HepG2 (cell line): ENCODE data around the gene INTS7. TPM values are rescaled to one million over a fixed set of nuclear protein-coding genes. Genes with fewer than 3 reads are reported as not detected.

ENCODE experiments used
- CBFB ChIP-seq: sonication (generic); formaldehyde crosslinking; IDR thresholded peaks from 2 replicates; pipeline ENCODE4 v1.4.0; 2020; ENCODE audit warnings: missing genetic modification reagents
- EP300 ChIP-seq, 3 experiments: sonication (generic) in 1 of 3; formaldehyde crosslinking in 1 of 3; IDR thresholded peaks; 2 replicates each; pipeline versions ENCODE4 v1.5.1 to v1.6.1; 2011 to 2020; ENCODE audit warnings: low read depth in 2 of 3, low read length in 2 of 3, borderline replicate concordance in 1 of 3, improper control_type of control experiment in 1 of 3, mild to moderate bottlenecking in 1 of 3, missing genetic modification reagents in 1 of 3, moderate library complexity in 1 of 3
- GTF2F1 ChIP-seq: fragments of 150-350 bp; IDR thresholded peaks from 2 replicates; pipeline ENCODE4 v1.6.1; 2014; ENCODE audit warnings: low read length
- HDAC2 ChIP-seq: sonication (generic); formaldehyde crosslinking; IDR thresholded peaks from 2 replicates; pipeline ENCODE4 v1.4.0; 2020; ENCODE audit warnings: missing genetic modification reagents
- HNF4A ChIP-seq: sonication (generic); formaldehyde crosslinking; IDR thresholded peaks from 2 replicates; pipeline ENCODE4 v1.4.0; 2020; ENCODE audit warnings: missing genetic modification reagents
- MIER2 ChIP-seq: IDR thresholded peaks from 2 replicates; pipeline ENCODE4 v1.6.1; 2016; ENCODE audit warnings: missing biosample characterization, missing genetic modification reagents
- PRDM10 ChIP-seq: sonication (generic); formaldehyde crosslinking; IDR thresholded peaks from 2 replicates; pipeline ENCODE4 v1.4.0; 2020; ENCODE audit warnings: low read depth, missing genetic modification reagents
- SNAPC4 ChIP-seq: sonication (generic); formaldehyde crosslinking; IDR thresholded peaks from 2 replicates; pipeline ENCODE4 v1.4.0; 2020; ENCODE audit warnings: mild to moderate bottlenecking, missing genetic modification reagents
- STAT5B ChIP-seq: sonication (generic); formaldehyde crosslinking; IDR thresholded peaks from 2 replicates; pipeline ENCODE4 v1.4.0; 2020; ENCODE audit warnings: missing genetic modification reagents
- STAT6 ChIP-seq: sonication (generic); formaldehyde crosslinking; IDR thresholded peaks from 2 replicates; pipeline ENCODE4 v1.4.0; 2020; ENCODE audit warnings: missing genetic modification reagents, mild to moderate bottlenecking, borderline replicate concordance
- TAF1 ChIP-seq: sonication (generic); formaldehyde crosslinking; IDR thresholded peaks from 2 replicates; pipeline ENCODE4 v1.4.0; 2020; ENCODE audit warnings: missing genetic modification reagents
- ZBTB33 ChIP-seq: sonication (generic); formaldehyde crosslinking; IDR thresholded peaks from 2 replicates; pipeline ENCODE4 v1.4.0; 2020; ENCODE audit warnings: missing genetic modification reagents
- polyA plus RNA-seq, 8 experiments: library from polyadenylated mRNA; depleted of rRNA in 3 of 8; stranded (reverse) in 7 of 8; unstranded in 1 of 8; fragments of >200 nt; fragmentation: Illumina TruSeq in 4 of 8; extraction: Trizol in 4 of 8; gene quantifications; 2 replicates each; pipeline versions ENCODE4 v1.2.1 to v1.2.3, GENCODE V29; 2011 to 2016; ENCODE audit warnings: low read depth in 4 of 8, missing spikeins in 1 of 8, mixed read lengths in 1 of 8; ENCODE audit not compliant: insufficient read depth in 1 of 8
- total RNA-seq, 5 experiments: library from RNA; depleted of rRNA; stranded (reverse); fragments of >200 nt; fragmentation: Illumina TruSeq; extraction: Trizol; gene quantifications; 2 replicates each; pipeline ENCODE4 v1.2.3, GENCODE V29; 2016; ENCODE audit warnings: low read depth in 1 of 5

INTS7 gene
- total and polyA plus RNA-seq, 2 of the 13 experiments (the other 11 are each of a cell fraction or from before 2014, with no cell fraction given) = 18.3 to 22.4 TPM

GRCh38 chr1:212030936-212031528 lies 4.3 kb downstream of the INTS7 start (continued):
- no peak for TF ChIP-seq STAT6 (CRISPR knock-in tag)
- no peak for TF ChIP-seq SNAPC4 (CRISPR knock-in tag)
- TF ChIP-seq STAT5B (CRISPR knock-in tag) = no peak
- TF ChIP-seq CBFB (CRISPR knock-in tag) = no peak
- TF ChIP-seq HNF4A (CRISPR knock-in tag) = no peak
- peak in 1 of 2 experiments; percentile 61; a peak in 2 of 4 replicates for TF ChIP-seq EP300 (IDR thresholded peaks at IDR 0.05; ENCODE audit: low read depth in 2 of 2, low read length in 2 of 2)
- TF ChIP-seq EP300 (CRISPR knock-in tag; IDR thresholded peaks at IDR 0.05; ENCODE audit: borderline replicate concordance) = peak; percentile 64; the same call in 1 of the 2 replicates
- peak; percentile 43; the same call in 1 of the 2 replicates for TF ChIP-seq HDAC2 (CRISPR knock-in tag)
- no peak for TF ChIP-seq GTF2F1
- TF ChIP-seq MIER2 (CRISPR knock-in tag) = no peak
- TF ChIP-seq ZBTB33 = no peak
- TF ChIP-seq TAF1 = no peak
- TF ChIP-seq PRDM10 = 0 out of 2 replicates have a peak, but pooled peaks have one; percentile 27
